ENCODE results near the gene CLEC2L. TPM values are rescaled to one million over a fixed set of nuclear protein-coding genes. Genes with fewer than 3 reads are reported as not detected.

CLEC2L gene
- total and polyA plus RNA-seq, 2 donors (not counting 1 experiment from before 2014, with no cell fraction given): not detected

GRCh38 chr7:139522830-139523198 is 671 bp upstream of the CLEC2L start:
- Histone ChIP-seq H4K20me1 (ENCODE audit: control insufficient read depth, extremely low read depth, insufficient read depth, low read length) (no peaks in the 10 kb centered on the region), H3K4me1 (ENCODE audit: control insufficient read depth, extremely low read depth, insufficient read depth, low read length) (peaks cover 3% of the 10 kb centered on the region), H2AFZ (ENCODE audit: low read length) (no peak overlapping the region), H3K27ac (ENCODE audit: insufficient read depth, low read length) (no peak overlapping the region), H3K79me2 (ENCODE audit: control insufficient read depth, insufficient read depth, low read length) (no peaks in the 10 kb centered on the region), H3K9ac (ENCODE audit: insufficient read depth, low read length) (no peak overlapping the region), H3K9me3 (ENCODE audit: control insufficient read depth, insufficient read depth, low read depth, low read length) (no peaks in the 10 kb centered on the region), H3K4me2 (ENCODE audit: extremely low read depth, insufficient read depth, low read length) (no peak overlapping the region), H3K36me3 (ENCODE audit: control insufficient read depth, insufficient read depth, low read length) (no peaks in the 10 kb centered on the region), H3K27me3 (ENCODE audit: control insufficient read depth, insufficient read depth, low read length) (peaks cover 21% of the 10 kb centered on the region), H3K4me3 (replicated peaks in 1 of 4; ENCODE audit: control extremely low read depth in 1 of 4, insufficient read depth in 1 of 4, low read depth in 3 of 4, low read length in 4 of 4) (no peak overlapping the region)
- no peak for DNase-seq (ENCODE audit: low read depth in 2 of 2)
- TF ChIP-seq EZH2 (IDR thresholded peaks at IDR 0.05; ENCODE audit: low read length, missing control alignments): no peak
- TF ChIP-seq, protein P1, sequence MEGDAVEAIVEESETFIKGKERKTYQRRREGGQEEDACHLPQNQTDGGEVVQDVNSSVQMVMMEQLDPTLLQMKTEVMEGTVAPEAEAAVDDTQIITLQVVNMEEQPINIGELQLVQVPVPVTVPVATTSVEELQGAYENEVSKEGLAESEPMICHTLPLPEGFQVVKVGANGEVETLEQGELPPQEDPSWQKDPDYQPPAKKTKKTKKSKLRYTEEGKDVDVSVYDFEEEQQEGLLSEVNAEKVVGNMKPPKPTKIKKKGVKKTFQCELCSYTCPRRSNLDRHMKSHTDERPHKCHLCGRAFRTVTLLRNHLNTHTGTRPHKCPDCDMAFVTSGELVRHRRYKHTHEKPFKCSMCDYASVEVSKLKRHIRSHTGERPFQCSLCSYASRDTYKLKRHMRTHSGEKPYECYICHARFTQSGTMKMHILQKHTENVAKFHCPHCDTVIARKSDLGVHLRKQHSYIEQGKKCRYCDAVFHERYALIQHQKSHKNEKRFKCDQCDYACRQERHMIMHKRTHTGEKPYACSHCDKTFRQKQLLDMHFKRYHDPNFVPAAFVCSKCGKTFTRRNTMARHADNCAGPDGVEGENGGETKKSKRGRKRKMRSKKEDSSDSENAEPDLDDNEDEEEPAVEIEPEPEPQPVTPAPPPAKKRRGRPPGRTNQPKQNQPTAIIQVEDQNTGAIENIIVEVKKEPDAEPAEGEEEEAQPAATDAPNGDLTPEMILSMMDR (conservative IDR thresholded peaks at IDR 0.05 in 1 of 2, IDR thresholded peaks at IDR 0.05 in 1 of 2; ENCODE audit: low read depth in 1 of 2, low read length in 2 of 2): no peak

DNA sequence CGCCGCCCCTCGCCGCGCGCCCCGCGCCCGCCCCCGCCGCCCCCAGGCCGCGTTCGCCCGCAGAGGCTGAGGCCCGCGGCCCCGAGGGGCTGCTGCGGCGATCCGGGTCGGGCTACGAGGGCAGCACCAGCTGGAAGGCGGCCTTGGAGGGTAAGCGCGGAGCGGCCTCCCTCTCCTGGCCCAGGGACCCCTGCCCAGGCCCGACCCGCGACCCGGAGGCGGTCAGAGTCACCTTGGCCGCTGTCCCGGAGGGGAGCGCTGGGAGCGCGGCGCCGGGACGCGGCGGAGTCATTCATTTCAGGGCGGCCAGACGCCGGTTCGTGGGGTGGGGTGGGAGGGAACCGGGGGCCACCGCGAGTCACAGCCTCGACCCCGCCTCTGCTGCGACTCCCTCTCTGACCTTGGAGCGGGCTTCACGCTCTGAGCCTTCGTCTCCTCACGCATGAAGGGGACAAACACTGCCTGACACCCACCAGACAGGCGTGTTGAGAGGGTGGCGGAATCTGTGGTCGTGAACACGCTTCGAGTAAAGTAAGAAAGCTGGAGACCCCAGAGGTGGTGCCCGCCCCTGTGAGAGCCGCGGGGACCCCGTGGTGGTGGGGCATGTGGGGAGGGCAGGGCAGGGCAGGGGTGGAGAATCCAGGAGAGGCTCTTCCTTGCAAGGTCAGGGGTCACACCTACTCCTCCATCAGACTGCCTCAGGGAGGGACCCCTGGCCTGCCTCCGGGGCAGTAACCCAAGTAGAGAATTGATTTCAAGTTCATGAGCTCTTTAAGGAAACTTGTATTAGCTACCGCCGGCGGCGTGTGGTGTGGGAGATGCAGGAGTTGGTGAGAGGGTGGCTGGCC is 707 bp downstream of the CLEC2L start:
- Histone ChIP-seq H3K4me2 (ENCODE audit: extremely low read depth, insufficient read depth, low read length) (no peak overlapping the region), H2AFZ (ENCODE audit: low read length) (no peak overlapping the region), H3K79me2 (ENCODE audit: control insufficient read depth, insufficient read depth, low read length) (no peaks in the 10 kb centered on the region), H3K4me1 (ENCODE audit: control insufficient read depth, extremely low read depth, insufficient read depth, low read length) (peaks cover 3% of the 10 kb centered on the region), H3K9me3 (ENCODE audit: control insufficient read depth, insufficient read depth, low read depth, low read length) (no peaks in the 10 kb centered on the region), H3K27me3 (ENCODE audit: control insufficient read depth, insufficient read depth, low read length) (peaks cover 21% of the 10 kb centered on the region), H3K36me3 (ENCODE audit: control insufficient read depth, insufficient read depth, low read length) (no peaks in the 10 kb centered on the region), H4K20me1 (ENCODE audit: control insufficient read depth, extremely low read depth, insufficient read depth, low read length) (no peaks in the 10 kb centered on the region), H3K9ac (ENCODE audit: insufficient read depth, low read length) (no peak overlapping the region), H3K4me3 (replicated peaks in 1 of 4; ENCODE audit: control extremely low read depth in 1 of 4, insufficient read depth in 1 of 4, low read depth in 3 of 4, low read length in 4 of 4) (no peak overlapping the region), H3K27ac (ENCODE audit: insufficient read depth, low read length) (no peak overlapping the region)
- DNase-seq (ENCODE audit: low read depth in 2 of 2): no peak
- TF ChIP-seq, protein P1 (conservative IDR thresholded peaks at IDR 0.05 in 1 of 2, IDR thresholded peaks at IDR 0.05 in 1 of 2; ENCODE audit: low read depth in 1 of 2, low read length in 2 of 2): no peak
- TF ChIP-seq EZH2 (IDR thresholded peaks at IDR 0.05; ENCODE audit: low read length, missing control alignments): no peak

GRCh38 chr7:139525239-139525638 is 1.8 kb downstream of the CLEC2L start:
- Histone ChIP-seq H3K9ac (ENCODE audit: insufficient read depth, low read length) (no peak overlapping the region), H3K27ac (ENCODE audit: insufficient read depth, low read length) (no peak overlapping the region), H3K79me2 (ENCODE audit: control insufficient read depth, insufficient read depth, low read length) (no peaks in the 10 kb centered on the region), H3K4me1 (ENCODE audit: control insufficient read depth, extremely low read depth, insufficient read depth, low read length) (peaks cover 3% of the 10 kb centered on the region), H3K4me2 (ENCODE audit: extremely low read depth, insufficient read depth, low read length) (no peak overlapping the region), H3K36me3 (ENCODE audit: control insufficient read depth, insufficient read depth, low read length) (no peaks in the 10 kb centered on the region), H3K9me3 (ENCODE audit: control insufficient read depth, insufficient read depth, low read depth, low read length) (no peaks in the 10 kb centered on the region), H3K4me3 (replicated peaks in 1 of 4; ENCODE audit: control extremely low read depth in 1 of 4, insufficient read depth in 1 of 4, low read depth in 3 of 4, low read length in 4 of 4) (no peak overlapping the region), H4K20me1 (ENCODE audit: control insufficient read depth, extremely low read depth, insufficient read depth, low read length) (no peaks in the 10 kb centered on the region), H2AFZ (ENCODE audit: low read length) (no peak overlapping the region), H3K27me3 (ENCODE audit: control insufficient read depth, insufficient read depth, low read length) (peaks cover 21% of the 10 kb centered on the region)
- TF ChIP-seq EZH2 (IDR thresholded peaks at IDR 0.05; ENCODE audit: low read length, missing control alignments): no peak
- TF ChIP-seq, protein P1 (conservative IDR thresholded peaks at IDR 0.05 in 1 of 2, IDR thresholded peaks at IDR 0.05 in 1 of 2; ENCODE audit: low read depth in 1 of 2, low read length in 2 of 2): no peak
- no peak for DNase-seq (ENCODE audit: low read depth in 2 of 2)
